Gastroesophageal sphincter (tissue), 4 donors: Measurements from ENCODE around the gene OR2W3. TPM values are rescaled to one million over a fixed set of nuclear protein-coding genes. Genes with fewer than 3 reads are reported as not detected.

Experiments
- ATAC-seq: fragments of 150-250 bp; one replicate; pipeline ENCODE4 v1.9.1; 2016; ENCODE audit warnings: mild to moderate bottlenecking, moderate library complexity
- H3K27ac ChIP-seq, 4 donors: fragments of 200-600 bp; sonication (generic) in 3 of 4; 1 replicate in 3 of 4; 2 replicates in 1 of 4; pipeline ENCODE4 v1.5.1; 2016 to 2019
- H3K27me3 ChIP-seq: fragments of 200-600 bp; sonication (generic); one replicate; pipeline ENCODE4 v1.5.1; 2019
- H3K36me3 ChIP-seq, 2 donors: fragments of 200-600 bp; sonication (generic); one replicate each; pipeline ENCODE4 v1.5.1; 2019; ENCODE audit warnings: control low read depth in 1 of 2
- H3K4me1 ChIP-seq, 3 donors: fragments of 200-600 bp; sonication (generic); 1 replicate in 2 of 3; 2 replicates in 1 of 3; pipeline ENCODE4 v1.5.1; 2016 to 2019; ENCODE audit warnings: control low read depth in 2 of 3
- H3K4me3 ChIP-seq, 2 donors: fragments of 200-600 bp; sonication (generic); one replicate each; pipeline ENCODE4 v1.5.1; 2019; ENCODE audit warnings: mild to moderate bottlenecking in 1 of 2, moderate library complexity in 1 of 2
- H3K9me3 ChIP-seq, 3 donors: fragments of 200-600 bp; sonication (generic); one replicate each; pipeline ENCODE4 v1.5.1; 2017 to 2019; ENCODE audit warnings: control low read depth in 2 of 3
- CTCF ChIP-seq, 4 experiments: fragments of 200-600 bp in 2 of 4; fragments of 450-650 bp in 2 of 4; sonication (generic) in 1 of 4; IDR thresholded peaks; one replicate each; pipeline ENCODE4 v1.5.1; 2017 to 2019; ENCODE audit warnings: antibody characterized with exemption in 4 of 4, mild to moderate bottlenecking in 2 of 4, moderate library complexity in 2 of 4
- EP300 ChIP-seq: sonication (generic); formaldehyde crosslinking; IDR thresholded peaks from one replicate; pipeline ENCODE4 v1.6.1; 2017; ENCODE audit warnings: antibody characterized with exemption, mild to moderate bottlenecking
- POLR2A ChIP-seq, 2 donors: fragments of 450-650 bp; IDR thresholded peaks; one replicate each; pipeline ENCODE4 v1.6.1; 2017; ENCODE audit warnings: antibody characterized with exemption in 2 of 2, mild to moderate bottlenecking in 2 of 2, moderate library complexity in 1 of 2
- POLR2AphosphoS5 ChIP-seq: sonication (generic); formaldehyde crosslinking; IDR thresholded peaks from one replicate; pipeline ENCODE4 v1.6.1; 2017; ENCODE audit warnings: antibody characterized with exemption
- WGBS, 2 donors: methylation state at CpG; one replicate each; pipeline ENCODE4 v1.1.5; 2018; ENCODE audit warnings: low coverage in 1 of 2; 5-methylcytosine and 5-hydroxymethylcytosine counted together
- total RNA-seq, 4 donors: library from RNA; depleted of rRNA; stranded (reverse); fragments of >200 nt; gene quantifications; one replicate each; pipeline ENCODE4 v1.1.0, GENCODE V29; 2016

Gene OR2W3
- total RNA-seq, 4 donors from 2014 or later, result 0.39 to 1.6 (median 0.40) TPM; not detected in 1

DNA sequence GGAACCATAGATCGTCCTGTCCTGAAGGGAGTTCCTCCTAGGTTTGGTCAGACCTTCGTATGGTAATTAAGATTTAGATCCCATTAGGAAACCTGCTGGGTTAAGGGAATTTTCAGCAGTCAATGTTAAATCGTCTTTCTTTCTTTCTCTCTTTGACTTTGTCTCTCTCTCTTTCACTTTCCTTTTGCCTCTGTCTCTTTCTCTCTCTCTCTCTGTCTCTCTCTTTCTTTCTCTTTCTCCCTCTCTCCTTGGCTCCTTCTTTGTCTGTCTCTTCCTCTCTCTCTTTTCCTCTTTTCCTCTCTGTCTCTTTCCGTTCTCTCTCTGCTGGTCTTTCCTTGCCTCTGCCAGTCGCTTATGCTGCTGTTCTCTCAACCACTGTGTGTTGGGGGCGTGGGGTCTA, 8.7 kb downstream of the OR2W3 start:
- TF ChIP-seq CTCF (IDR thresholded peaks at IDR 0.05) (no peak), POLR2A (IDR thresholded peaks at IDR 0.05) (no peak), POLR2AphosphoS5 (no peak), EP300 (no peak)
- no peak overlapping the region for H3K4me3 ChIP-seq
- H3K9me3 ChIP-seq, result peaks cover 0 to 4% (median 0%) of the 10 kb centered on the region in 3 donors
- 81 to 92% methylated on average over 3 to 6 of the region's 6 CpGs for WGBS, 2 donors
- ATAC-seq, result no peak
- no peaks in the 10 kb centered on the region for H3K4me1 ChIP-seq
- H3K27ac ChIP-seq, result no peak overlapping the region
- no peaks in the 10 kb centered on the region for H3K36me3 ChIP-seq
- H3K27me3 ChIP-seq, result no peaks in the 10 kb centered on the region

GRCh38 chr1:247905181-247905580, 9.8 kb downstream of the OR2W3 start:
- TF ChIP-seq EP300 (no peak), POLR2A (IDR thresholded peaks at IDR 0.05) (no peak), CTCF (IDR thresholded peaks at IDR 0.05) (no peak), POLR2AphosphoS5 (no peak)
- no peak for ATAC-seq
- 80% methylated on average over 2 of the region's 13 CpGs; no CpG with 5 or more reads in 1 of the 2 donors for WGBS, 2 donors
- no peak overlapping the region for H3K4me3 ChIP-seq
- H3K27me3 ChIP-seq, result no peaks in the 10 kb centered on the region
- H3K36me3 ChIP-seq, result no peaks in the 10 kb centered on the region
- no peaks in the 10 kb centered on the region for H3K4me1 ChIP-seq
- H3K9me3 ChIP-seq, result peaks cover 0 to 4% (median 0%) of the 10 kb centered on the region in 3 donors
- H3K27ac ChIP-seq, result no peak overlapping the region

GRCh38 chr1:247905910-247906503, 10.6 kb downstream of the OR2W3 start:
- no peaks in the 10 kb centered on the region for H3K36me3 ChIP-seq
- 80 to 85% methylated on average over 6 to 7 of the region's 9 CpGs for WGBS, 2 donors
- H3K4me1 ChIP-seq, result no peaks in the 10 kb centered on the region
- no peaks in the 10 kb centered on the region for H3K27me3 ChIP-seq
- H3K27ac ChIP-seq, result no peak overlapping the region
- TF ChIP-seq POLR2AphosphoS5, result no peak
- TF ChIP-seq POLR2A (IDR thresholded peaks at IDR 0.05), result no peak
- no peak for TF ChIP-seq CTCF (IDR thresholded peaks at IDR 0.05)
- no peak for TF ChIP-seq EP300
- H3K4me3 ChIP-seq, result peak overlapping the region in 1 of 2 donors; percentile 8
- no peak for ATAC-seq
- H3K9me3 ChIP-seq, result peaks cover 0 to 4% (median 0%) of the 10 kb centered on the region in 3 donors

GRCh38 chr1:247906504-247907047, 11.2 kb downstream of the OR2W3 start:
- ATAC-seq, result no peak
- no peak for TF ChIP-seq POLR2A (IDR thresholded peaks at IDR 0.05)
- Histone ChIP-seq H3K9me3 (peaks cover 0 to 4% (median 0%) of the 10 kb centered on the region in 3 donors), H3K27me3 (no peaks in the 10 kb centered on the region), H3K27ac (no peak overlapping the region), H3K4me1 (no peaks in the 10 kb centered on the region), H3K4me3 (peak overlapping the region in 1 of 2 donors; percentile 8), H3K36me3 (no peaks in the 10 kb centered on the region)
- whole genome bisulfite sequencing, 2 donors, result 42 to 46% methylated on average over 5 to 7 of the region's 7 CpGs

- no peak for TF ChIP-seq EP300
- no peak for TF ChIP-seq POLR2AphosphoS5
- no peak for TF ChIP-seq CTCF (IDR thresholded peaks at IDR 0.05)
- no peak for TF ChIP-seq POLR2A (IDR thresholded peaks at IDR 0.05)
- no peaks in the 10 kb centered on the region for H3K4me1 ChIP-seq
- H3K27ac ChIP-seq, result no peak overlapping the region
- 75 to 78% methylated on average over 4 to 5 of the region's 5 CpGs for WGBS, 2 donors
- no peaks in the 10 kb centered on the region for H3K27me3 ChIP-seq
- H3K9me3 ChIP-seq, result peaks cover 0 to 4% (median 0%) of the 10 kb centered on the region in 3 donors
- no peak overlapping the region for H3K4me3 ChIP-seq
- ATAC-seq, result no peak
- H3K36me3 ChIP-seq, result no peaks in the 10 kb centered on the region
Measured at GRCh38 chr1:247908766-247909165, 13.4 kb downstream of the OR2W3 start.
